GM12878 (cell line): ENCODE measurements around the gene EIF2D. TPM values are rescaled to one million over a fixed set of nuclear protein-coding genes. Genes with fewer than 3 reads are reported as not detected.
A peak's percentile ranks its signal among the peaks of the same experiment; 100 is the strongest.

Experiments used
- ATAC-seq: fragments of 200-7000 bp; cut with Tn5 transposase; 3 replicates; pipeline ENCODE4 v1.9.1; 2020; ENCODE audit warnings: mild to moderate bottlenecking, moderate library complexity
- BruUV-seq: library from RNA; stranded (reverse); fragments of 400-500 nt; replicated peaks from 2 replicates; lab custom pipeline; 2021; lab: Mats Ljungman, UMichigan
- CTCF ChIA-PET: fragments of 300-600 bp; sonication (Branson Sonifier 250); formaldehyde crosslinking; extraction: SDS; loops from one replicate; lab custom pipeline; 2021; ENCODE audit warnings: inconsistent platforms; lab: Yijun Ruan, JAX
- POLR2A ChIA-PET: fragments of 350-600 bp; formaldehyde crosslinking; extraction: SDS; loops from one replicate; lab custom pipeline; 2021; ENCODE audit warnings: inconsistent platforms; lab: Charles Lee
- RAD21 ChIA-PET: fragments of 300-600 bp; sonication (Branson Sonifier 250); formaldehyde crosslinking; loops from one replicate; lab custom pipeline; 2023; ENCODE audit warnings: antibody characterized with exemption; ENCODE audit not compliant: unreplicated experiment; lab: Charles Lee
- SMC1A ChIA-PET: fragments of 300-600 bp; sonication (Branson Sonifier 250); formaldehyde crosslinking; loops from one replicate; lab custom pipeline; 2023; ENCODE audit not compliant: unreplicated experiment, uncharacterized antibody; lab: Charles Lee
- DNase-seq: peaks from one replicate; pipeline ENCODE4 v3.0.0-alpha.2; 2011; ENCODE audit warnings: low read depth, low spot score
- FAIRE-seq: peaks from 3 replicates; lab custom pipeline; 2011; peaks lifted over from hg19 to GRCh38; lab: Jason Lieb, UNC
- H2AFZ ChIP-seq: 2 replicates; pipeline ENCODE4 v1.6.0; 2011; ENCODE audit warnings: low read depth, low read length, control low read depth; ENCODE audit not compliant: control insufficient read depth
- H3K27ac ChIP-seq: 2 replicates; pipeline ENCODE4 v1.5.1; 2011; ENCODE audit warnings: control low read depth; ENCODE audit not compliant: control insufficient read depth, insufficient read depth
- H3K27me3 ChIP-seq, 2 experiments: replicated peaks in 1 of 2; 2 replicates each; pipeline versions ENCODE4 v1.6.0 to v1.6.1; 2011; ENCODE audit warnings: low read length in 1 of 2; ENCODE audit not compliant: control insufficient read depth in 2 of 2, insufficient read depth in 2 of 2
- H3K36me3 ChIP-seq, 2 experiments: 2 replicates each; pipeline ENCODE4 v1.5.1; 2011; ENCODE audit warnings: low read length in 1 of 2; ENCODE audit not compliant: control insufficient read depth in 2 of 2, insufficient read depth in 2 of 2
- H3K4me1 ChIP-seq: 2 replicates; pipeline ENCODE4 v1.6.1; 2011; ENCODE audit warnings: mild to moderate bottlenecking, low read length, moderate library complexity, mixed read lengths; ENCODE audit not compliant: control insufficient read depth, insufficient read depth
- H3K4me2 ChIP-seq: 2 replicates; pipeline ENCODE4 v1.6.0; 2011; ENCODE audit warnings: control low read depth; ENCODE audit not compliant: control insufficient read depth, insufficient read depth
- H3K4me3 ChIP-seq: fragments of 200-600 bp; sonication (generic); 2 replicates; pipeline ENCODE4 v1.5.1; 2016
- H3K79me2 ChIP-seq: 2 replicates; pipeline ENCODE4 v1.6.0; 2011; ENCODE audit warnings: low read length; ENCODE audit not compliant: control insufficient read depth, insufficient read depth
- H3K9ac ChIP-seq: 2 replicates; pipeline ENCODE4 v1.8.0; 2011; ENCODE audit warnings: low read length, control low read depth, mixed read lengths; ENCODE audit not compliant: control insufficient read depth, insufficient read depth
- H3K9me3 ChIP-seq: replicated peaks from 3 replicates; pipeline ENCODE4 v1.5.1; 2011; ENCODE audit warnings: mild to moderate bottlenecking, low read length; ENCODE audit not compliant: control insufficient read depth, insufficient read depth
- H4K20me1 ChIP-seq: 2 replicates; pipeline ENCODE4 v1.6.0; 2011; ENCODE audit not compliant: control insufficient read depth, insufficient read depth
- ATF3 ChIP-seq: IDR thresholded peaks from 2 replicates; pipeline ENCODE4 v1.6.1; 2011; ENCODE audit warnings: low read depth, mild to moderate bottlenecking, low read length, moderate library complexity, borderline replicate concordance; ENCODE audit errors: extremely low read depth
- BCL3 ChIP-seq: IDR thresholded peaks from 2 replicates; pipeline ENCODE4 v1.6.1; 2011; ENCODE audit warnings: borderline replicate concordance, low read depth, mild to moderate bottlenecking, moderate library complexity, low read length; ENCODE audit not compliant: insufficient read depth, poor library complexity, severe bottlenecking
- CEBPZ ChIP-seq: fragments of 150-350 bp; IDR thresholded peaks from 2 replicates; pipeline ENCODE4 v1.6.1; 2016; ENCODE audit warnings: low read depth, low read length
- CHD4 ChIP-seq: fragments of 200-600 bp; sonication (generic); IDR thresholded peaks from 2 replicates; pipeline ENCODE4 v1.6.1; 2016; ENCODE audit warnings: mild to moderate bottlenecking
- FOXK2 ChIP-seq: fragments of 450-650 bp; IDR thresholded peaks from 2 replicates; pipeline ENCODE4 v1.6.1; 2017; ENCODE audit warnings: mild to moderate bottlenecking, moderate library complexity
- GABPA ChIP-seq: IDR thresholded peaks from 2 replicates; pipeline ENCODE4 v1.6.1; 2014; ENCODE audit warnings: antibody characterized with exemption, low read depth, mild to moderate bottlenecking, inconsistent platforms
- GATAD2B ChIP-seq: fragments of 450-650 bp; conservative IDR thresholded peaks from 2 replicates; pipeline ENCODE4 v1.6.1; 2017; ENCODE audit warnings: low read depth, mild to moderate bottlenecking, moderate library complexity
- IKZF2 ChIP-seq, 2 experiments: fragments of 450-650 bp; IDR thresholded peaks; 2 replicates each; pipeline ENCODE4 v1.6.1; 2017; ENCODE audit warnings: mild to moderate bottlenecking in 2 of 2, moderate library complexity in 2 of 2
- IRF5 ChIP-seq: fragments of 450-650 bp; IDR thresholded peaks from 2 replicates; pipeline ENCODE4 v1.6.1; 2017; ENCODE audit warnings: borderline replicate concordance
- MEF2A ChIP-seq: IDR thresholded peaks from 2 replicates; pipeline ENCODE4 v1.6.1; 2011; ENCODE audit warnings: low read depth, mild to moderate bottlenecking, low read length, moderate library complexity; ENCODE audit not compliant: insufficient read depth
- MTA3 ChIP-seq: IDR thresholded peaks from 2 replicates; pipeline ENCODE4 v1.6.1; 2012; ENCODE audit warnings: low read length, inconsistent platforms, borderline replicate concordance
- RB1 ChIP-seq: fragments of 450-650 bp; formaldehyde crosslinking; IDR thresholded peaks from 2 replicates; pipeline ENCODE4 v1.6.1; 2017; ENCODE audit warnings: mild to moderate bottlenecking, borderline replicate concordance
- SKIL ChIP-seq: fragments of 450-650 bp; IDR thresholded peaks from 2 replicates; pipeline ENCODE4 v1.6.1; 2017; ENCODE audit warnings: mild to moderate bottlenecking, low read depth, inconsistent platforms; ENCODE audit not compliant: poor library complexity, severe bottlenecking
- ZNF24 ChIP-seq: fragments of 450-650 bp; IDR thresholded peaks from 2 replicates; pipeline ENCODE4 v1.6.1; 2017; ENCODE audit warnings: antibody characterized with exemption, mild to moderate bottlenecking
- ZZZ3 ChIP-seq: IDR thresholded peaks from 2 replicates; pipeline ENCODE4 v1.6.1; 2011; ENCODE audit warnings: low read depth; ENCODE audit not compliant: control insufficient read depth, insufficient read length
- WGBS: methylation state at CpG from one replicate; pipeline ENCODE4 v1.1.6; 2016; ENCODE audit warnings: low lambda C conversion rate; ENCODE audit not compliant: insufficient replicate concordance, insufficient coverage; ENCODE audit errors: missing lambda C conversion rate; 5-methylcytosine and 5-hydroxymethylcytosine counted together
- in situ Hi-C: fragments of 300-500 bp; cut with MboI; formaldehyde crosslinking; loops from 9 replicates; pipeline ENCODE4 v1.14.3; 2018; ENCODE audit warnings: mixed read lengths
- intact Hi-C: fragments of 100-400 bp; cut with micrococcal nuclease; formaldehyde crosslinking; loops from one replicate; pipeline ENCODE4 v1.14.2; 2022; ENCODE audit not compliant: unreplicated experiment
- polyA plus RNA-seq, 11 experiments: library from polyadenylated mRNA; depleted of rRNA in 4 of 11; unstranded in 6 of 11; stranded (reverse) in 5 of 11; fragments of >200 nt; fragmentation: Nextera tagmentation in 4 of 11; fragmentation: Illumina TruSeq in 1 of 11; extraction: Ambion mirVana in 4 of 11; extraction: Trizol in 1 of 11; gene quantifications; 1 replicate in 1 of 11; 2 replicates in 10 of 11; pipeline versions ENCODE4 v1.2.1 to v1.2.3, GENCODE V29; 2011 to 2016; ENCODE audit warnings: inconsistent platforms in 2 of 11, missing spikeins in 2 of 11, low read depth in 1 of 11
- total RNA-seq, 4 experiments: library from RNA; depleted of rRNA in 3 of 4; stranded (reverse); fragments of >200 nt in 3 of 4; fragmentation: Illumina TruSeq in 1 of 4; extraction: Trizol in 1 of 4; gene quantifications; 2 replicates each; pipeline versions ENCODE4 v1.2.1 to v1.2.3, GENCODE V29; 2013 to 2021

The EIF2D gene
- total and polyA plus RNA-seq, 10 of the 15 experiments (the other 5 are each of a cell fraction or from before 2014, with no cell fraction given) = 65.2 to 133 (median 79.0) TPM

GRCh38 chr1:206636671-206637070 is 24.4 kb upstream of the EIF2D start:
- Histone ChIP-seq H3K27ac (no peak overlapping the region; the same call in 1 of the 2 replicates), H4K20me1 (no peaks in the 10 kb centered on the region), H2AFZ (no peak overlapping the region), H3K9me3 (no peaks in the 10 kb centered on the region), H3K4me1 (peaks cover 26% of the 10 kb centered on the region), H3K36me3 (no peaks in the 10 kb centered on the region), H3K4me3 (peak overlapping the region; percentile 94), H3K4me2 (peak overlapping the region; percentile 99), H3K9ac (peak overlapping the region; percentile 76), H3K79me2 (peaks cover 18% of the 10 kb centered on the region), H3K27me3 (no peaks in the 10 kb centered on the region)
- intact Hi-C loops (loop anchor here (10.0 kb wide), 1 partner anchor 88 kb away; no protein-coding TSS in a partner anchor), in situ Hi-C loops (no loop called here)
- ChIA-PET POLR2A (interaction anchor here (0.8 to 1.8 kb wide), 2 partner anchors 22 to 27 kb away, joined by 3 to 8 read pairs; no protein-coding TSS in a partner anchor), SMC1A (interaction anchor here (0.7 to 10.6 kb wide), 12 partner anchors 13 to 283 kb away, joined by 3 to 301 read pairs (median 4); partner anchors contain the start of gene EIF2D), CTCF (interaction anchor here (0.9 to 19.1 kb wide), 8 partner anchors 20 to 345 kb away, joined by 3 to 1150 read pairs (median 6); partner anchors contain the start of gene EIF2D), RAD21 (interaction anchor here (0.9 to 8.7 kb wide), 14 partner anchors 11 to 282 kb away, joined by 3 to 207 read pairs (median 4); partner anchors contain the start of gene EIF2D)
- DNase-seq (no peak), ATAC-seq (no peak), FAIRE-seq (no peak)
- 72% methylated on average over 4 of the region's 4 CpGs for WGBS
- no TSS peak for BruUV-seq
- no peak for TF ChIP-seq IRF5
- TF ChIP-seq ZNF24 = no peak
- TF ChIP-seq MTA3 = no peak
- TF ChIP-seq CEBPZ = no peak
- no peak for TF ChIP-seq GATAD2B
- TF ChIP-seq IKZF2 (IDR thresholded peaks at IDR 0.05) = no peak
- no peak for TF ChIP-seq ZZZ3
- TF ChIP-seq GABPA = no peak
- no peak for TF ChIP-seq FOXK2
- TF ChIP-seq RB1 = no peak
- TF ChIP-seq ATF3 = no peak
- no peak for TF ChIP-seq BCL3
- no peak for TF ChIP-seq CHD4
- no peak for TF ChIP-seq SKIL
- no peak for TF ChIP-seq MEF2A
